HepG2 (cell line): Measurements from ENCODE around the gene ORM1. TPM values are rescaled to one million over a fixed set of nuclear protein-coding genes. Genes with fewer than 3 reads are reported as not detected.

ENCODE experiments used
- ATAC-seq: fragments of 200-7000 bp; cut with Tn5 transposase; 3 replicates; pipeline ENCODE4 v1.9.1; 2020; ENCODE audit warnings: mild to moderate bottlenecking, moderate library complexity
- BruUV-seq: library from RNA; stranded (reverse); fragments of 400-500 nt; replicated peaks from 2 replicates; lab custom pipeline; 2021; lab: Mats Ljungman, UMichigan
- CTCF ChIA-PET: fragments of 300-600 bp; formaldehyde crosslinking; extraction: SDS; loops from one replicate; lab custom pipeline; 2021; ENCODE audit warnings: low total read pairs, inconsistent platforms, low intra/inter-chr PET ratio; lab: Yijun Ruan, JAX
- POLR2A ChIA-PET: fragments of 350-600 bp; sonication (Branson Sonifier 250); formaldehyde crosslinking; loops from one replicate; lab custom pipeline; 2020; ENCODE audit warnings: antibody characterized with exemption, inconsistent platforms; lab: Yijun Ruan, JAX
- DNase-seq: peaks from one replicate; pipeline ENCODE4 v3.0.0-alpha.2; 2015; ENCODE audit warnings: low spot score
- FAIRE-seq: peaks from 3 replicates; lab custom pipeline; 2011; peaks lifted over from hg19 to GRCh38; lab: Jason Lieb, UNC
- H2AFZ ChIP-seq: one replicate; pipeline ENCODE4 v1.6.1; 2011; ENCODE audit warnings: low read length, inconsistent platforms
- H3K27ac ChIP-seq: fragments of 300-600 bp; 3 replicates; pipeline ENCODE4 v1.8.0; 2011; ENCODE audit warnings: mixed run types, mild to moderate bottlenecking, mixed read lengths, low read length, inconsistent platforms; ENCODE audit not compliant: insufficient read depth; ENCODE audit errors: extremely low read length
- H3K27me3 ChIP-seq, 2 experiments: fragments of 200-600 bp in 1 of 2; 2 replicates in 1 of 2; 3 replicates in 1 of 2; pipeline versions ENCODE4 v1.6.0 to v1.8.0; 2011; ENCODE audit warnings: low read length in 2 of 2, mild to moderate bottlenecking in 2 of 2, moderate library complexity in 2 of 2, inconsistent platforms in 1 of 2; ENCODE audit not compliant: insufficient read depth in 2 of 2, control insufficient read depth in 1 of 2
- H3K36me3 ChIP-seq, 2 experiments: fragments of 200-600 bp in 1 of 2; replicated peaks in 1 of 2; 2 replicates in 1 of 2; 3 replicates in 1 of 2; pipeline versions ENCODE4 v1.5.1 to v1.8.0; 2011; ENCODE audit warnings: low read length in 2 of 2, inconsistent platforms in 1 of 2; ENCODE audit not compliant: insufficient read depth in 2 of 2, control insufficient read depth in 1 of 2
- H3K4me1 ChIP-seq: 2 replicates; pipeline ENCODE4 v1.5.1; 2012; ENCODE audit warnings: low read length, inconsistent platforms; ENCODE audit not compliant: insufficient read depth
- H3K4me2 ChIP-seq: 2 replicates; pipeline ENCODE4 v1.6.0; 2011; ENCODE audit warnings: low read depth, low read length, inconsistent platforms
- H3K4me3 ChIP-seq, 3 experiments: fragments of 200-600 bp in 1 of 3; sonication (generic), shearing (Covaris generic) in 1 of 3; replicated peaks in 1 of 3; 2 replicates each; pipeline ENCODE4 v1.5.1; 2011 to 2016; ENCODE audit warnings: low read length in 3 of 3, inconsistent platforms in 2 of 3, low read depth in 2 of 3, mild to moderate bottlenecking in 2 of 3, control low read depth in 1 of 3, mixed read lengths in 1 of 3; ENCODE audit not compliant: insufficient read depth in 1 of 3
- H3K79me2 ChIP-seq: one replicate; pipeline ENCODE4 v1.6.1; 2011; ENCODE audit warnings: low read length, inconsistent platforms; ENCODE audit not compliant: insufficient read depth
- H3K9ac ChIP-seq: 2 replicates; pipeline ENCODE4 v1.6.0; 2011; ENCODE audit warnings: mild to moderate bottlenecking, low read depth, low read length, inconsistent platforms; ENCODE audit not compliant: insufficient read depth
- H3K9me3 ChIP-seq: 2 replicates; pipeline ENCODE4 v1.5.1; 2012; ENCODE audit warnings: mild to moderate bottlenecking, low read length
- H4K20me1 ChIP-seq: 2 replicates; pipeline ENCODE4 v1.6.0; 2011; ENCODE audit warnings: inconsistent platforms, mild to moderate bottlenecking, low read length, moderate library complexity; ENCODE audit not compliant: insufficient read depth
- CERS6 ChIP-seq: sonication (generic); formaldehyde crosslinking; IDR thresholded peaks from 2 replicates; pipeline ENCODE4 v1.5.0; 2020; ENCODE audit warnings: missing genetic modification reagents
- NFIC ChIP-seq: IDR thresholded peaks from 2 replicates; pipeline ENCODE4 v1.6.1; 2012; ENCODE audit warnings: mild to moderate bottlenecking, low read length, inconsistent platforms
- RBFOX2 ChIP-seq: fragments of 200-400 bp; formaldehyde crosslinking; IDR thresholded peaks from 2 replicates; pipeline ENCODE4 v1.6.1; 2017; ENCODE audit warnings: low read depth, mild to moderate bottlenecking, low read length
- WIZ ChIP-seq: sonication (generic); formaldehyde crosslinking; IDR thresholded peaks from 2 replicates; pipeline ENCODE4 v1.5.1; 2020; ENCODE audit warnings: mild to moderate bottlenecking, missing genetic modification reagents
- ZNF672 ChIP-seq: sonication (generic); formaldehyde crosslinking; IDR thresholded peaks from 2 replicates; pipeline ENCODE4 v1.8.1; 2022; ENCODE audit warnings: missing genetic modification reagents
- ZNF7 ChIP-seq: IDR thresholded peaks from 2 replicates; pipeline ENCODE4 v1.6.1; 2016; ENCODE audit warnings: missing biosample characterization, missing genetic modification reagents
- WGBS: methylation state at CpG from one replicate; pipeline ENCODE4 v1.1.6; 2017; ENCODE audit warnings: low lambda C conversion rate; 5-methylcytosine and 5-hydroxymethylcytosine counted together
- in situ Hi-C: cut with HindIII; loops from 2 replicates; pipeline ENCODE4 v1.10.0; 2017; ENCODE audit warnings: low pct_unique_long_range_greater_than_20kb; ENCODE audit not compliant: extremely low pct_ligation_motif_present
- intact Hi-C: fragments of 100-400 bp; cut with micrococcal nuclease; formaldehyde crosslinking; loops from one replicate; pipeline ENCODE4 v1.10.0; 2022; ENCODE audit not compliant: unreplicated experiment
- polyA plus RNA-seq, 8 experiments: library from polyadenylated mRNA; depleted of rRNA in 3 of 8; stranded (reverse) in 7 of 8; unstranded in 1 of 8; fragments of >200 nt; fragmentation: Illumina TruSeq in 4 of 8; extraction: Trizol in 4 of 8; gene quantifications; 2 replicates each; pipeline versions ENCODE4 v1.2.1 to v1.2.3, GENCODE V29; 2011 to 2016; ENCODE audit warnings: low read depth in 4 of 8, missing spikeins in 1 of 8, mixed read lengths in 1 of 8; ENCODE audit not compliant: insufficient read depth in 1 of 8
- total RNA-seq, 5 experiments: library from RNA; depleted of rRNA; stranded (reverse); fragments of >200 nt; fragmentation: Illumina TruSeq; extraction: Trizol; gene quantifications; 2 replicates each; pipeline ENCODE4 v1.2.3, GENCODE V29; 2016; ENCODE audit warnings: low read depth in 1 of 5
- TF ChIP-seq, protein P1 (sequence below): sonication (generic); formaldehyde crosslinking; IDR thresholded peaks from 2 replicates; pipeline ENCODE4 v1.5.1; 2020; ENCODE audit warnings: mild to moderate bottlenecking, missing genetic modification reagents, moderate library complexity

ORM1 gene
- total and polyA plus RNA-seq, 2 of the 13 experiments (the other 11 are each of a cell fraction or from before 2014, with no cell fraction given), result 699 to 1,180 TPM

- FAIRE-seq, result no peak
- CTCF ChIA-PET, result no interaction called here
- intact Hi-C loops, result no loop called here
Observed at GRCh38 chr9:114345493-114346065, 22.7 kb downstream of the ORM1 start.

More at GRCh38 chr9:114345493-114346065, 22.7 kb downstream of the ORM1 start:
- Histone ChIP-seq H3K4me2 (no peak overlapping the region), H3K27ac (no peak overlapping the region), H4K20me1 (no peaks in the 10 kb centered on the region), H3K4me1 (peaks cover 15% of the 10 kb centered on the region), H2AFZ (no peak overlapping the region), H3K4me3 (no peak overlapping the region), H3K9ac (no peak overlapping the region)
- no TSS peak for BruUV-seq
- POLR2A ChIA-PET, result no interaction called here
- in situ Hi-C loops, result no loop called here
- ATAC-seq, result no peak
- WGBS, result 98% methylated on average over 7 of the region's 7 CpGs
- TF ChIP-seq, protein P1, sequence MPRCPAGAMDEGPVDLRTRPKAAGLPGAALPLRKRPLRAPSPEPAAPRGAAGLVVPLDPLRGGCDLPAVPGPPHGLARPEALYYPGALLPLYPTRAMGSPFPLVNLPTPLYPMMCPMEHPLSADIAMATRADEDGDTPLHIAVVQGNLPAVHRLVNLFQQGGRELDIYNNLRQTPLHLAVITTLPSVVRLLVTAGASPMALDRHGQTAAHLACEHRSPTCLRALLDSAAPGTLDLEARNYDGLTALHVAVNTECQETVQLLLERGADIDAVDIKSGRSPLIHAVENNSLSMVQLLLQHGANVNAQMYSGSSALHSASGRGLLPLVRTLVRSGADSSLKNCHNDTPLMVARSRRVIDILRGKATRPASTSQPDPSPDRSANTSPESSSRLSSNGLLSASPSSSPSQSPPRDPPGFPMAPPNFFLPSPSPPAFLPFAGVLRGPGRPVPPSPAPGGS, result no peak
- TF ChIP-seq NFIC, result no peak
- no peak for TF ChIP-seq ZNF672
- TF ChIP-seq ZNF7 (CRISPR knock-in tag), result no peak
- no peak for TF ChIP-seq RBFOX2
- TF ChIP-seq CERS6 (CRISPR knock-in tag), result no peak
- no peak for TF ChIP-seq WIZ
- TF ChIP-seq, all 625 proteins: peak for 0
- DNase-seq, result no peak
- H3K9me3 ChIP-seq, result no peaks in the 10 kb centered on the region
- no peaks in the 10 kb centered on the region for H3K79me2 ChIP-seq
- H3K36me3 ChIP-seq, result peaks cover 12 to 24% of the 10 kb centered on the region in 2 experiments; a peak in 4 of 5 replicates
- no peaks in the 10 kb centered on the region for H3K27me3 ChIP-seq
